Measurements from ENCODE around the gene CCDC34.

CCDC34 gene, protein sequence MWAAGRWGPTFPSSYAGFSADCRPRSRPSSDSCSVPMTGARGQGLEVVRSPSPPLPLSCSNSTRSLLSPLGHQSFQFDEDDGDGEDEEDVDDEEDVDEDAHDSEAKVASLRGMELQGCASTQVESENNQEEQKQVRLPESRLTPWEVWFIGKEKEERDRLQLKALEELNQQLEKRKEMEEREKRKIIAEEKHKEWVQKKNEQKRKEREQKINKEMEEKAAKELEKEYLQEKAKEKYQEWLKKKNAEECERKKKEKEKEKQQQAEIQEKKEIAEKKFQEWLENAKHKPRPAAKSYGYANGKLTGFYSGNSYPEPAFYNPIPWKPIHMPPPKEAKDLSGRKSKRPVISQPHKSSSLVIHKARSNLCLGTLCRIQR

DNA sequence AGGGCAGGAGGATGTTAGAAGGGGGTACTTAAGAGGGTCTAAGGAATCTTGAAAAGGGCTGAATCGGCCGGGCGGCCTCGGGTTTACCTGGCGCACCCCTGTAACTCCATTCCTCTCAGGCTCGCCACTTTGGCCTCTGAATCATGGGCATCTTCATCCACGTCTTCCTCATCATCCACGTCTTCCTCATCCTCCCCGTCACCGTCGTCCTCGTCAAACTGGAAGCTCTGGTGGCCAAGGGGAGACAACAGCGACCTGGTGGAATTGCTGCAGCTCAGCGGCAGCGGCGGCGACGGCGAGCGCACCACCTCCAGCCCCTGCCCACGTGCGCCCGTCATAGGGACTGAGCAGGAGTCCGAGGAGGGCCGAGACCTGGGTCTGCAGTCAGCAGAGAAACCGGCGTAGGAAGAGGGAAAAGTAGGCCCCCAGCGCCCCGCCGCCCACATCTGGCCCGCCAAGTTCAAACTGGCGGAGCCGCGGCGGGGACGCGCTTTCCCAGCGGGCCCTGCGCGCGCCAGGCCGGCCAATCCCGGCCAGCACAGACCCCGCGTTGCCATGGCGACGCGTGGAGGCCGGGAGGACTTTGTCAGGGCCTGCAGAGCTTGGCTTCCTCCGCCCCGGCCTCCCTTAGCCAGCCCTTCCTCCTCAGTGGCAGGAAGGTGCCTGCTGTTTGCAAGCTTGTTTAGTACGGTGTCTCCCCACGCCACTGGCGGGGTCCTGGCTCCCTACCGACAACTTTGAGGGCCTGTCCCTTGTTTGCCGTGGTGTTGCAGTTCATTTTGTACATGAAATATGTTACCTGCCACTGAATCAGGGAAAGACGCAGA, at the start of gene CCDC34:
Gene CCDC34, minus strand, starts transcription at position 467 of the 827 bp plus-strand sequence. Its CDS starts 21 bp downstream, at position 446.
- H3K4me3 ChIP-seq (ENCODE audit: low read depth, low read length): peak within 1 kb of the TSS; percentile 80
- TF ChIP-seq, protein P1, sequence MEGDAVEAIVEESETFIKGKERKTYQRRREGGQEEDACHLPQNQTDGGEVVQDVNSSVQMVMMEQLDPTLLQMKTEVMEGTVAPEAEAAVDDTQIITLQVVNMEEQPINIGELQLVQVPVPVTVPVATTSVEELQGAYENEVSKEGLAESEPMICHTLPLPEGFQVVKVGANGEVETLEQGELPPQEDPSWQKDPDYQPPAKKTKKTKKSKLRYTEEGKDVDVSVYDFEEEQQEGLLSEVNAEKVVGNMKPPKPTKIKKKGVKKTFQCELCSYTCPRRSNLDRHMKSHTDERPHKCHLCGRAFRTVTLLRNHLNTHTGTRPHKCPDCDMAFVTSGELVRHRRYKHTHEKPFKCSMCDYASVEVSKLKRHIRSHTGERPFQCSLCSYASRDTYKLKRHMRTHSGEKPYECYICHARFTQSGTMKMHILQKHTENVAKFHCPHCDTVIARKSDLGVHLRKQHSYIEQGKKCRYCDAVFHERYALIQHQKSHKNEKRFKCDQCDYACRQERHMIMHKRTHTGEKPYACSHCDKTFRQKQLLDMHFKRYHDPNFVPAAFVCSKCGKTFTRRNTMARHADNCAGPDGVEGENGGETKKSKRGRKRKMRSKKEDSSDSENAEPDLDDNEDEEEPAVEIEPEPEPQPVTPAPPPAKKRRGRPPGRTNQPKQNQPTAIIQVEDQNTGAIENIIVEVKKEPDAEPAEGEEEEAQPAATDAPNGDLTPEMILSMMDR (IDR thresholded peaks at IDR 0.05; ENCODE audit: control insufficient read depth, extremely low read depth, insufficient read depth): no peak
- DNase-seq (ENCODE audit: low read depth): peak; percentile 62

DNA sequence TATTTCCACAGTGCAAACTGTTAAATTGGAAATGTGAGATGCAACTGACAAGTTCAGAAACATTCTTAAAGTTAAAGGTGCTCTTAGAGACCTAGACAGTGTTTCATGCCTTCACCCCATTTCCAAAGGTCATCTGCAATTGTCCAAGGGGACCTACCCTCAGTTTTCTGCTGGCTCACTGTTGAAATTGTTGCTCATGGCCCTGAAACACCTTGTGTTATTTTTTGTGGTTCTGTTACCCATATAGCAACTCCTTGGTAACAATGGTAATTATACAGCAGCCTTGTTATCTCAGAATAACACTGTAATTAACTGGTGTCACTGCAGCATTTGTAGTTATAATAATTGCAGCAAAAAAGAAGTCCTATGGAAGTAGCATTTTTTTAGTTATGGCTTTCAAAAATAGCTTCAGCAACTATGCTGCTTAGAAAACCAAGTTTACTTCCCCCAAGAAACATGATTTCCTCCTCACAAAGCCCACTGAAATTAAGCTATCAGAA, 49.2 kb upstream of the CCDC34 start:
- TF ChIP-seq, protein P1 (IDR thresholded peaks at IDR 0.05; ENCODE audit: control insufficient read depth, extremely low read depth, insufficient read depth): no peak
- no peak overlapping the region for H3K4me3 ChIP-seq (ENCODE audit: low read depth, low read length)
- no peak for DNase-seq (ENCODE audit: low read depth)

DNA sequence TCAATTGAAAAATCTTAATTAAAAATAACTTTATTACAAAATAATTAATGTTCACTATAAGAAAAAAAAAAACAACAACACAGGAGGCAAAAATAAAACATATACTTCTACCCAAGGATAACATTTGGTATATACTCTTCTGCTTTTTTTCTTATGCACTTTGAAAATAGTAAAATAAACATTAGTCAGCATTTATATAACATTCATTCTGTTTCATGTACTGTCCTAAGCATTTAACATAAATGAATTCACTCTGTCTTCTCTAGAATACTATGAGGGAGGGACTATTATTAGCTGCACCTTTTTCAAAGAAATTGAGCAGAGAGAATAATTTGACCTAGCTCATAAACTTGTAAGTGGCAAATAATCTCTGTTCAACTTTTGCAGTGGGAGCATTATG, 48.3 kb upstream of the CCDC34 start:
- DNase-seq (ENCODE audit: low read depth): no peak
- TF ChIP-seq, protein P1 (IDR thresholded peaks at IDR 0.05; ENCODE audit: control insufficient read depth, extremely low read depth, insufficient read depth): no peak
- H3K4me3 ChIP-seq (ENCODE audit: low read depth, low read length): no peak overlapping the region

DNA sequence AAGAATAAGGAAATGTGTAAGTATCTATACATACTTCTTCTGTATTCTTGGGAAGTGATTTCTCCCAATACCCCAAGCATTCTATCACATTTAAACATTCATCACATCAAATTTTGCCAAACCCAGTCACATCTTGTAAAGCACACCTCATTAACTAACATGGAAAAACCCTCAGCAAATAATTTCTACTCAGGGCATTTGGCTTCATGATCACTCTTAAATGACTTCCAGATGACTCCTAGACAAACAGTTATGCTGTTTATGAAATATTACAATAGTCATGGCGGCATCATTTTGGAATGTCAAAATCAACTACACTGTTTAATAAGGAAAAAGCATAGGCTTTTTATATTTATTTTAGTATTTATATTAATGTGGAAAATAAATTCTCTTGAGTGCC, 47.3 kb upstream of the CCDC34 start:
- no peak overlapping the region for H3K4me3 ChIP-seq (ENCODE audit: low read depth, low read length)
- TF ChIP-seq, protein P1 (IDR thresholded peaks at IDR 0.05; ENCODE audit: control insufficient read depth, extremely low read depth, insufficient read depth): no peak
- DNase-seq (ENCODE audit: low read depth): no peak

DNA sequence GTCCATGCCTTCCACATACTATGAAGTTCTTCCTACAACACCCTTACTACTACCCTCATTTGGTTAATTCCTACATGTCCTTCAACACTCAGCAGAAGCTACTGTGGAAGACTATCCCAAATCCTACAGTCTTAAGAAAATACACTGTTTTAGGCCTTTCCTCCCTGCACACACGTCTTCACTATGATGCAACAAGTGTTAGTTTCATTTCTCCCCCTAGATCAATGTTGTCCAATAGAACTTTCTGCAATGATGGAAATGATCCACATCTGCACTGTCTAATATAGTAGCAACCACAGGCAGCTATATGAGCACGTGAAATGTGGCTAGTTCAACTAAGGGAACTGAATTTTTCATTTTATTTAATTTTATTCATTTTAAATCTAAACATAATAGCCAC, 46.7 kb upstream of the CCDC34 start:
- no peak for DNase-seq (ENCODE audit: low read depth)
- no peak overlapping the region for H3K4me3 ChIP-seq (ENCODE audit: low read depth, low read length)
- TF ChIP-seq, protein P1 (IDR thresholded peaks at IDR 0.05; ENCODE audit: control insufficient read depth, extremely low read depth, insufficient read depth): no peak

DNA sequence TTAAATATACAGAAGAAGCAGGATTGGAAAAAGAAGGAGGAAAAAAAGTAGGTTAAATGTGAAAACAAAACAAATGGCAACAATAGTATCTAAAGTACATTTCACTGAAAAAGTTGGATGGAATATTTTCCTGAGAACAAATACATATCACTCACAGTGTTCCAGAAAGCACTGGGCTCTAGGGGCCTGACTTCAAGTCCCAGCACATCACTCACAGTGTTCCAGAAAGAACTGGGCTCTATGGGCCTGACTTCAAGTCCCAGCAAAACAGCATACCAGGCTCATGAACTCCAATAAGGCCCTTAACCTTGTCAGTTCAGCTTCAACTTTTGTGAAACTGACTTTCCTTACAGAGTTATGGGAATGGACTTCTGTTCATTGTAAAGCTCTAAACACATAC, 46.0 kb upstream of the CCDC34 start:
- no peak for DNase-seq (ENCODE audit: low read depth)
- H3K4me3 ChIP-seq (ENCODE audit: low read depth, low read length): no peak overlapping the region
- TF ChIP-seq, protein P1 (IDR thresholded peaks at IDR 0.05; ENCODE audit: control insufficient read depth, extremely low read depth, insufficient read depth): no peak
